GM18508 (cell line): ENCODE measurements around the gene RNF212.
"Not testable (repeated sequence)": the region's sequence is repeated elsewhere in the genome, so short reads cannot be mapped to it uniquely, and the experiment has no call there.

ENCODE experiments used
- ATAC-seq: cut with Tn5 transposase; IDR thresholded peaks from one replicate; pipeline ENCODE4 v1.9.1; 2021; ENCODE audit warnings: moderate number of reproducible peaks; ENCODE audit not compliant: insufficient read depth, unreplicated experiment

RNF212 gene

DNA sequence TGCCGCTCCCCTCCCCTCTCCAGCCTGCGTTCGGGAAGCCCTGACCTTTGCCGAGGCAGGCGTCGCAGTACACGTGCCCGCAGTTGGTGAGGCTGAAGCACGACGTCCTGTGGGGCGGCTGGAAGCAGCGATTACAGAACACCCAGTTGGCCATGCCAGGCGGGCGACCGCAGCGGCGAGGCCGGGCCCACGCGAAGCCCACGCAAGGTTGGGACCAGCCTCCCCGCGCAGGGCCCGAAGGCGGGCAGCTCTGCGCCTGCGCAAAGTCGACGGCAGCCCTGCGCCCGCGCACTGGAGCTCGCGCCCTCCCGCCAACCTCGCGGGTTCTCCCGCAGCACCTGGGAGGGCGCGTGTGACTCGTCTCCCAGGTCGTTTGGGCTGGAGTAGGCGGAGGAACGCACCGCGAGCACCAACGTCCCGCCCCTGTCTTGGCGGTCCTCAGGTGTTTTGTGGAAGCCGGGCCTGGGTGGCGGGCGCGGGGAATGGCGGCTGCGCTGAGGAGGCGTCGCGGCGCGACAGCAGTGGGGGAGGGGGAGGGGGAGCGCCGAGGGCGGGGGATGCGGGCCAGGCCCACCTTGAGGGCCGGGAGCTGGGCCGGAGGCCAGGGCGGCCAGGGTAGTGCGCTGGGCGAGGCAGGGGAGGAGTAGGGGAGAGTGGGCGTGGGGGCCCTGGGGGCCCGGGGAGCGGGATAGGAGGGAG, at the start of gene RNF212:
TSS of gene RNF212 (minus strand) at position 254 of the 699 bp plus-strand sequence. CDS start at position 154, 100 bp downstream.
- ATAC-seq, result no peak

DNA sequence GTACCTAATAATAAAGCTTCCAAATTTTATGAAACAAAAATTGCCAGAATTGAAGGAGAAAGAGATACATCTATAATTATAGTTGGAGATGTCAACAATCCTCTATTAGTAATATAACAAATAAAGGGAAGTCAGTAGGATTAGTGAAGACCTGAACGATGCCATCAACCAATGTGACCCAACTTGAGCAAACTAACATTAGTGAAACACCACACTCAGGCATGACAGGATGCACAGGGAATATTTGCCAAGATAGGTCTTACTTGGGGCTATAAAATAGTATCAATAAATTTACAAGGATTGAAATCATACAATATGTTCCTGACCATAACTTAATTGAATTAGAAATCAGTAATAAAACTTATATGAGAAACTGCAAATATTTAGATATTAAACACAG, 47.0 kb upstream of the RNF212 start:
- no peak for ATAC-seq

DNA sequence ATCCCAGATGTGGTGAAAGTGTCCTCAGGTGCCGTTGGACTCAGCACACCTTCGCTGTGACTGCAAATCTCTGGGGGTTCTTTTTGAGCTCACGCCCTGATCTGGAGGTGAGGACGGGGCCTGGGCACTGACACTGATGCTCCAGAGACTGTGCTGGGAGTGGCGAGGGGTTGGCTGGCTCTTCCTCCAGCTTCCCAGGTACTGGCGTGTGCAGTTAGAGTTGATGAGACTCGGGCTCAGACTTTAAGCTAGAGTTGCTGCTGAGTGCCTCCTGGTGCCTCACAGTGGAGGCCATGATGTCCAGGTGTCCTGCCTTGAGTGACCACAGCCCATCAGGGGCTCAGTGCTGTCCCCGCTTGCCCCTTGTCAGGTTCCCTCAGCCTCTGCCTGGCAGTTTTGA, 42.7 kb upstream of the RNF212 start:
- ATAC-seq, result no peak

GRCh38 chr4:1155314-1155713, 42.0 kb upstream of the RNF212 start:
- ATAC-seq, result no peak

- ATAC-seq, result no peak
These were observed 41.3 kb upstream of the RNF212 start for GRCh38 chr4:1154523-1155182.

DNA sequence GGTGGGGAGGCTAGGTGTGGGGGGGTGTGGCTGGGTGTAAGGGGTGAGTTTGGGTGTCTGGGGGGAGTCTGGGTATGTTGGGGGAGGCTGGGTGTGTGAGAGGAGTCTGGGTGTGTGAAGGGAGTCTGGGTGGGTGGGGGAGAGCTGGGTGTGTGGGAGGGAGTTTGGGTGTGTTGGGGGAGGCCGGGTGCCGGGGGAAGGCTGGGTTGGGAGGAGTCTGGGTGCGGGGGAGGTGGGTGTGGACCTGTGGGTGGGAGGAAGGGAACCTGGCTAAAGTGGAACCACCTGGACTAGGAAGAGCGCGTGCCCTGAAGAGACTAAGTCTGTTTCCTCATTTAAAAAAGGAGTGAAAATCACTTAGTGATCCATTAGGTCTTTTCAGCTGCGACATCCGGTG, 40.8 kb upstream of the RNF212 start:
- no peak for ATAC-seq

- no peak for ATAC-seq
These were observed 40.3 kb upstream of the RNF212 start for GRCh38 chr4:1153567-1154090.

GRCh38 chr4:1152290-1152689, 38.9 kb upstream of the RNF212 start:
- no peak for ATAC-seq

GRCh38 chr4:1151541-1151940, 38.2 kb upstream of the RNF212 start:
- no peak for ATAC-seq

- ATAC-seq, result no peak
These were observed 37.5 kb upstream of the RNF212 start for GRCh38 chr4:1150875-1151274.

- no peak for ATAC-seq
These were observed 26.5 kb upstream of the RNF212 start for GRCh38 chr4:1139860-1140259.

DNA sequence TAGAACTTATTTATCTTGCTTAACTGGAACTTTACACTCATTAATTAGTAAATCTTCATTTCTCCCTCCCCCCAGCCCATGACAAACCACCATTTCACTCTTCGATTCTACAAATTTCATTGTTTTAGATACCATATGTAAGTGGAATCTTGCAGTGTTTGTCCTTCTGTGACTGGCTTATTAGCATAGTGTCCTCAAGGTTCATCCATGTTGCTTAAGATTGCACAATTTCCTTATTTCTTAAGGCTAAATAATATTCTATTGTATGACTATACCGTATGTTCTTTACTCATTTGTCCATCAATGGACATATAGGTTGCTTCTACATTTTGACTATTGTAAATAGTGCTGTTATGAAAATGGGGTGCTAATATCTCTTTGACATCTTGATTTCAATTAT, 24.5 kb upstream of the RNF212 start:
- no peak for ATAC-seq

- no peak for ATAC-seq
These were observed 23.9 kb upstream of the RNF212 start for GRCh38 chr4:1137063-1137776.

- ATAC-seq, result no peak
These were observed 22.7 kb upstream of the RNF212 start for GRCh38 chr4:1136048-1136447.

DNA sequence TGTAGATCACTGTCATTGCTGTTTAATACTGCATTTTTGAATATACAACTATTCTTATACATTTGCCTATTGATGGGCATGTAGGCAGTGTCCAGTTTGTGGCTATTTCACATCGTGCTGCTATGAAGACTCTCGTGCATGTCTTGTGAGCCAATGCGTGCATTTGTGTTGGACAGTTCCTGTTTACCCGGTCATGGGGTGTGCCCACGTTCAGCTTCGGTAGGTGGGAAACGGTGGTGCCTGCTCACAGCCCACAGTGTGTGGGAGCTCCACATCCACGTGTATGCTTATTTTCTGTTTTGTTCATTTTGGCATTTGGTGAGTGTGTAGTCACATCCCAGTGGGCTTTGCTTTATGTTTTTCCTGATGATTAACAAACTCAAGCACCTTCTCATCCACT, 19.7 kb upstream of the RNF212 start:
- no peak for ATAC-seq

GRCh38 chr4:1130316-1131186, 17.2 kb upstream of the RNF212 start:
- ATAC-seq, result peak; percentile 77

- no peak for ATAC-seq
These were observed 13.1 kb upstream of the RNF212 start for GRCh38 chr4:1126506-1126905.

GRCh38 chr4:1125466-1125865, 12.1 kb upstream of the RNF212 start:
- not testable (repeated sequence) for ATAC-seq

GRCh38 chr4:1124818-1125217, 11.5 kb upstream of the RNF212 start:
- no peak for ATAC-seq

GRCh38 chr4:1122505-1122904, 9.1 kb upstream of the RNF212 start:
- no peak for ATAC-seq
